Right lobe of liver (tissue), 6 donors: ENCODE data around the gene SLC36A3. TPM values are rescaled to one million over a fixed set of nuclear protein-coding genes. Genes with fewer than 3 reads are reported as not detected.

Experiments used
- ATAC-seq, 4 donors: fragments of 200-7000 bp; cut with Tn5 transposase; one replicate each; pipeline ENCODE4 v1.9.1; 2020; ENCODE audit warnings: mild to moderate bottlenecking in 4 of 4, moderate library complexity in 4 of 4
- DNase-seq, 3 donors: peaks; one replicate each; pipeline ENCODE4 v3.0.0-alpha.2; 2020
- H3K27ac ChIP-seq, 3 donors: fragments of 200-600 bp; one replicate each; pipeline ENCODE4 v1.8.0; 2022
- H3K27me3 ChIP-seq, 2 donors: fragments of 200-600 bp; one replicate each; pipeline ENCODE4 v1.8.0; 2022
- H3K36me3 ChIP-seq, 4 donors: fragments of 200-600 bp; sonication (generic) in 1 of 4; one replicate each; pipeline versions ENCODE4 v1.5.1 to v1.8.0; 2017 to 2022; ENCODE audit warnings: control low read depth in 1 of 4
- H3K4me1 ChIP-seq, 4 donors: fragments of 200-600 bp; sonication (generic) in 1 of 4; one replicate each; pipeline versions ENCODE4 v1.5.1 to v1.8.0; 2017 to 2022; ENCODE audit warnings: control low read depth in 1 of 4
- H3K4me3 ChIP-seq, 3 donors: fragments of 200-600 bp; one replicate each; pipeline ENCODE4 v1.8.0; 2022
- H3K9me3 ChIP-seq, 4 donors: fragments of 200-600 bp; sonication (generic) in 1 of 4; one replicate each; pipeline versions ENCODE4 v1.5.1 to v1.8.0; 2017 to 2022; ENCODE audit warnings: control low read depth in 1 of 4
- CTCF ChIP-seq, 4 donors: fragments of 200-600 bp in 3 of 4; fragments of 450-650 bp in 1 of 4; IDR thresholded peaks; one replicate each; pipeline versions ENCODE4 v1.5.1 to v1.8.0; 2016 to 2022; ENCODE audit warnings: antibody characterized with exemption in 4 of 4, mild to moderate bottlenecking in 2 of 4
- POLR2A ChIP-seq: fragments of 450-650 bp; IDR thresholded peaks from one replicate; pipeline ENCODE4 v1.6.1; 2017; ENCODE audit warnings: antibody characterized with exemption, mild to moderate bottlenecking
- WGBS: methylation state at CpG from one replicate; pipeline ENCODE4 v1.1.6; 2018; ENCODE audit warnings: low coverage, low lambda C conversion rate; ENCODE audit not compliant: insufficient coverage; ENCODE audit errors: missing lambda C conversion rate; 5-methylcytosine and 5-hydroxymethylcytosine counted together
- intact Hi-C, 2 donors: fragments of 100-400 bp; cut with DNase I; formaldehyde crosslinking; loops; one replicate each; pipeline versions ENCODE4 v1.11.2 to v1.14.1; 2022
- total RNA-seq, 6 experiments: library from RNA; depleted of rRNA in 2 of 6; stranded (reverse); fragments of >200 nt in 2 of 6; fragmentation: NEBNext Ultra II Directional in 3 of 6; extraction: Animal tissue kit (Norgen Biotek cat#: 25700) in 3 of 6; gene quantifications; one replicate each; pipeline versions ENCODE4 v1.1.0 to v1.2.4, GENCODE V29; 2016 to 2023
- donor health status: DM: no; HTN: yes; CAD: no.
- donor health status: DM: no; HTN: no; CAD: no.
- donor health status: DM: no; HTN: no; CAD: no.
- donor health status: DM: no; HTN: yes; CAD: no.
- donor health status: DM: no; HTN: yes; CAD: no.

Gene SLC36A3
- total RNA-seq, 6 experiments from 2014 or later = not detected

- no peaks in the 10 kb centered on the region for H3K4me1 ChIP-seq
- H3K9me3 ChIP-seq = no peaks in the 10 kb centered on the region
- no peak for ATAC-seq
- intact Hi-C loops = no loop called here
- 22% methylated on average over 8 of the region's 11 CpGs for whole genome bisulfite sequencing
- TF ChIP-seq CTCF (IDR thresholded peaks at IDR 0.05) = no peak
- no peak for TF ChIP-seq POLR2A
- no peaks in the 10 kb centered on the region for H3K27me3 ChIP-seq
- no peaks in the 10 kb centered on the region for H3K36me3 ChIP-seq
- no peak for DNase-seq
- H3K4me3 ChIP-seq = no peak overlapping the region
- H3K27ac ChIP-seq = no peak overlapping the region
Observed at GRCh38 chr5:151345187-151345807, 41.7 kb upstream of the SLC36A3 start.

- Histone ChIP-seq H3K27ac (no peak overlapping the region), H3K36me3 (no peaks in the 10 kb centered on the region), H3K4me3 (no peak overlapping the region), H3K9me3 (no peaks in the 10 kb centered on the region), H3K27me3 (no peaks in the 10 kb centered on the region), H3K4me1 (no peaks in the 10 kb centered on the region)
- no peak for DNase-seq
- no CpG with 5 or more reads among the region's 7 CpGs for WGBS
- intact Hi-C loops = no loop called here
- no peak for ATAC-seq
- TF ChIP-seq CTCF (IDR thresholded peaks at IDR 0.05) = no peak
- no peak for TF ChIP-seq POLR2A
Observed at GRCh38 chr5:151344088-151344487, 40.5 kb upstream of the SLC36A3 start.

GRCh38 chr5:151340004-151340403 is 36.4 kb upstream of the SLC36A3 start:
- H3K27ac ChIP-seq = no peak overlapping the region
- WGBS = 32% methylated on average over 3 of the region's 3 CpGs
- no peak overlapping the region for H3K4me3 ChIP-seq
- no peaks in the 10 kb centered on the region for H3K4me1 ChIP-seq
- no peaks in the 10 kb centered on the region for H3K36me3 ChIP-seq
- H3K27me3 ChIP-seq = no peaks in the 10 kb centered on the region
- no peak for DNase-seq
- intact Hi-C loops = no loop called here
- ATAC-seq = no peak
- H3K9me3 ChIP-seq = no peaks in the 10 kb centered on the region
- TF ChIP-seq POLR2A = no peak
- TF ChIP-seq CTCF (IDR thresholded peaks at IDR 0.05) = no peak

GRCh38 chr5:151338734-151339133 is 35.2 kb upstream of the SLC36A3 start:
- H3K4me1 ChIP-seq = no peaks in the 10 kb centered on the region
- WGBS = 56% methylated on average over 4 of the region's 4 CpGs
- intact Hi-C loops = no loop called here
- H3K27ac ChIP-seq = no peak overlapping the region
- ATAC-seq = no peak
- H3K4me3 ChIP-seq = no peak overlapping the region
- DNase-seq = no peak
- H3K36me3 ChIP-seq = no peaks in the 10 kb centered on the region
- H3K27me3 ChIP-seq = no peaks in the 10 kb centered on the region
- no peaks in the 10 kb centered on the region for H3K9me3 ChIP-seq
- TF ChIP-seq CTCF (IDR thresholded peaks at IDR 0.05) (no peak), POLR2A (no peak)

GRCh38 chr5:151332857-151333256 is 29.3 kb upstream of the SLC36A3 start:
- intact Hi-C loops = no loop called here

More at GRCh38 chr5:151332857-151333256, 29.3 kb upstream of the SLC36A3 start:
- no peak for DNase-seq
- Histone ChIP-seq H3K27me3 (no peaks in the 10 kb centered on the region), H3K4me1 (no peaks in the 10 kb centered on the region), H3K4me3 (no peak overlapping the region), H3K27ac (no peak overlapping the region), H3K9me3 (no peaks in the 10 kb centered on the region), H3K36me3 (no peaks in the 10 kb centered on the region)
- no peak for ATAC-seq
- WGBS = 86% methylated on average over 2 of the region's 2 CpGs
- TF ChIP-seq POLR2A (no peak), CTCF (IDR thresholded peaks at IDR 0.05) (no peak)
